ENCODE measurements around the gene RTEL1.

Gene RTEL1

GRCh38 chr20:63618291-63618980 lies 39.7 kb upstream of the RTEL1 start:
- WGBS (ENCODE audit: insufficient coverage, insufficient read length), result no CpG with 5 or more reads among the region's 11 CpGs
- Histone ChIP-seq H3K4me1 (ENCODE audit: control insufficient read depth, insufficient read depth, low read length) (peaks cover 2% of the 10 kb centered on the region; the same call in 1 of the 2 replicates), H3K36me3 (ENCODE audit: control insufficient read depth, insufficient read depth, low read length) (peaks cover 28% of the 10 kb centered on the region), H3K4me3 (ENCODE audit: low read length) (no peak overlapping the region), H3K9me3 (ENCODE audit: control insufficient read depth, insufficient read depth, low read length) (no peaks in the 10 kb centered on the region; the same call in 1 of the 2 replicates), H3K27me3 (ENCODE audit: control insufficient read depth, insufficient read depth, low read length) (no peaks in the 10 kb centered on the region), H3K27ac (ENCODE audit: low read length) (no peak overlapping the region)
- no peak for DNase-seq (ENCODE audit: low read depth, low spot score)

DNA sequence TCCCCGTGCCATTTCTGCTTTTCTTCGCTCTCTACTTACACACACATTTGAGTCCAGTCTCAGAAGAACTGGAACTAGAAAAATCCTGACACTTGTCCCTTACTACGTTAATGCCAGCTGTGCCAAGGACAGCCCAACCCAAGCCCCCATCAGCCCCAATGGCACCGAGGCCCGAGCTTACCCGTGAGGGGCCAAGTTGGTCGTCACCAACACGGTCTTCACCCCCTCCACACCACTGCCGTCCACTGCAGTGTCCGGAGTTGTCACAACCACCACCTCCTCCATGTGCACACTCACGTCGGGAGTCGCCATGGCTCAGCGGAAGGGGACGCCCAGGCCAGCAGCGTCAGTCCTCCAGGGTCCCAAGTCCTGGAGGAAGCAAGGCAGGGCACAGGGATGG lies 39.0 kb upstream of the RTEL1 start:
- no peak for DNase-seq (ENCODE audit: low read depth, low spot score)
- Histone ChIP-seq H3K27me3 (ENCODE audit: control insufficient read depth, insufficient read depth, low read length) (no peaks in the 10 kb centered on the region), H3K9me3 (ENCODE audit: control insufficient read depth, insufficient read depth, low read length) (no peaks in the 10 kb centered on the region; the same call in 1 of the 2 replicates), H3K36me3 (ENCODE audit: control insufficient read depth, insufficient read depth, low read length) (peaks cover 28% of the 10 kb centered on the region), H3K4me3 (ENCODE audit: low read length) (no peak overlapping the region), H3K27ac (ENCODE audit: low read length) (no peak overlapping the region), H3K4me1 (ENCODE audit: control insufficient read depth, insufficient read depth, low read length) (peaks cover 2% of the 10 kb centered on the region; the same call in 1 of the 2 replicates)
- WGBS (ENCODE audit: insufficient coverage, insufficient read length), result no CpG with 5 or more reads among the region's 16 CpGs

DNA sequence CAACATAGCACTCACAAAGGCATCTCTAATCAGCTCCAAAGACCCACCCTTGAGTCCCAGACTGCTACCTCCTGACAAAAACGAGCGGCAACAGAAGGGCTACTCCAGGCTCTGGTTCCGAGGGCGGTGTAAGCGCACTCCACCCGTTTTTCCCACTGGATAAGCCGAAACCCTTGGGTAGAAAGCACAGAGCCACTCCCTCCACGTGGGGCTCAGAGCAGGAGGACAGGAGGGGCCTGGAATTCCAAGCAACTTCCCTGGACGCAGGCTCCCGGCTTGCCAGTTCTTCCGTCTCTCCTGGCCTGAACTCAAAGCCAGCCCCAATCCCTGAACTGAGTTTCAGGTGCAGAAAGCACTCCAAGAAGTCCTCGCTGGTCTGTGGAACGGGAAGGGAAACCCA lies 38.6 kb upstream of the RTEL1 start:
- peaks cover 2% of the 10 kb centered on the region; the same call in 1 of the 2 replicates for H3K4me1 ChIP-seq (ENCODE audit: control insufficient read depth, insufficient read depth, low read length)

GRCh38 chr20:63620991-63621390 lies 37.1 kb upstream of the RTEL1 start:
- WGBS (ENCODE audit: insufficient coverage, insufficient read length), result no CpG with 5 or more reads among the region's 8 CpGs
- H3K4me3 ChIP-seq (ENCODE audit: low read length), result no peak overlapping the region

More for the DNA sequence above, 38.6 kb upstream of the RTEL1 start:
- Histone ChIP-seq H3K36me3 (ENCODE audit: control insufficient read depth, insufficient read depth, low read length) (peaks cover 28% of the 10 kb centered on the region), H3K27me3 (ENCODE audit: control insufficient read depth, insufficient read depth, low read length) (no peaks in the 10 kb centered on the region), H3K9me3 (ENCODE audit: control insufficient read depth, insufficient read depth, low read length) (no peaks in the 10 kb centered on the region; the same call in 1 of the 2 replicates), H3K27ac (ENCODE audit: low read length) (no peak overlapping the region), H3K4me3 (ENCODE audit: low read length) (no peak overlapping the region)
- DNase-seq (ENCODE audit: low read depth, low spot score), result no peak
- no CpG with 5 or more reads among the region's 13 CpGs for WGBS (ENCODE audit: insufficient coverage, insufficient read length)

DNA sequence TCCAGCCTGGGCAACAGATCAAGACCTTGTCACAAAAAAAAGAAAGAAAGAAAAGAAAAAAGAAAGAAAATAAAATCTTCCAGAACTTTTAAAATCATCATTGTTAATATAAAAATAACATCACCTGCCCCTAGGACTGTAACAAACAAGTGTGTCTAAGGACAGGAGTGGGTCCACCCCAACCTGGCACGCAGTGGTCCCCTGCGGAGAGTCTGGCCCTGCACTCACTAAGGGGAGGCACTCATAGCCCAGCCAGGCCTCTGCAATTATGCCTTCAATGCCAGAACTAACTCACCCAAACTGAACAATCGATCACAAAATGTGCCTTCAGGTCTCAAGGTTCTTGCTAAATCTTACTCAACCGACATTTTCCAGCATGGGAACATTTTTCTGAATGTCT lies 36.0 kb upstream of the RTEL1 start:
- no CpG with 5 or more reads among the region's 4 CpGs for WGBS (ENCODE audit: insufficient coverage, insufficient read length)
- H3K27ac ChIP-seq (ENCODE audit: low read length), result no peak overlapping the region
- DNase-seq (ENCODE audit: low read depth, low spot score), result no peak

More at GRCh38 chr20:63620991-63621390, 37.1 kb upstream of the RTEL1 start:
- no peak for DNase-seq (ENCODE audit: low read depth, low spot score)
- Histone ChIP-seq H3K27me3 (ENCODE audit: control insufficient read depth, insufficient read depth, low read length) (no peaks in the 10 kb centered on the region), H3K36me3 (ENCODE audit: control insufficient read depth, insufficient read depth, low read length) (peaks cover 23% of the 10 kb centered on the region), H3K4me1 (ENCODE audit: control insufficient read depth, insufficient read depth, low read length) (peaks cover 2% of the 10 kb centered on the region), H3K27ac (ENCODE audit: low read length) (no peak overlapping the region), H3K9me3 (ENCODE audit: control insufficient read depth, insufficient read depth, low read length) (no peaks in the 10 kb centered on the region)

GRCh38 chr20:63622732-63623131 lies 35.4 kb upstream of the RTEL1 start:
- Histone ChIP-seq H3K36me3 (ENCODE audit: control insufficient read depth, insufficient read depth, low read length) (peaks cover 11% of the 10 kb centered on the region), H3K27me3 (ENCODE audit: control insufficient read depth, insufficient read depth, low read length) (no peaks in the 10 kb centered on the region), H3K4me3 (ENCODE audit: low read length) (no peak overlapping the region), H3K9me3 (ENCODE audit: control insufficient read depth, insufficient read depth, low read length) (no peaks in the 10 kb centered on the region), H3K4me1 (ENCODE audit: control insufficient read depth, insufficient read depth, low read length) (peaks cover 3% of the 10 kb centered on the region), H3K27ac (ENCODE audit: low read length) (no peak overlapping the region)
- WGBS (ENCODE audit: insufficient coverage, insufficient read length), result 100% methylated on average over 1 of the region's 14 CpGs
- DNase-seq (ENCODE audit: low read depth, low spot score), result no peak

More for the DNA sequence above, 36.0 kb upstream of the RTEL1 start:
- H3K36me3 ChIP-seq (ENCODE audit: control insufficient read depth, insufficient read depth, low read length), result peaks cover 15% of the 10 kb centered on the region
- no peaks in the 10 kb centered on the region for H3K9me3 ChIP-seq (ENCODE audit: control insufficient read depth, insufficient read depth, low read length)
- no peak overlapping the region for H3K4me3 ChIP-seq (ENCODE audit: low read length)
- H3K4me1 ChIP-seq (ENCODE audit: control insufficient read depth, insufficient read depth, low read length), result peaks cover 3% of the 10 kb centered on the region
- no peaks in the 10 kb centered on the region for H3K27me3 ChIP-seq (ENCODE audit: control insufficient read depth, insufficient read depth, low read length)

DNA sequence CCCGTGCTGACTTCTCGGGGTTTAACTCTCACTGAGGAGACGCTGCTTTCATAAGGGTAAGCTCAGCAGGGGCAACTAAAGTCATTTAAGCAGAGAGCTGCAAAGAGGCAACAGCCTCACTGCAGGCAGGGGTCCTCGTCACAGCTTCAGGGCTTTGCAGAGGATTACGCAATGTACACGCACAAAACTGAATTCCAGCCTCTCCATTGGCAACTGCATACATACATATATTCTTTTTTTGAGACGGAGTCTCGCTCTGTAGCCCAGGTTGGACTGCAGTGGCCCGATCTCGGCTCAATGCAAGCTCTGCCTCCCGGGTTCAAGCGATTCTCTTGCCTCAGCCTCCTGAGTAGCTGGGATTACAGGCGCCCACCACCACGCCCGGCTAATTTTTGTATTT lies 33.6 kb upstream of the RTEL1 start:
- H3K4me3 ChIP-seq (ENCODE audit: low read length), result no peak overlapping the region
- H3K9me3 ChIP-seq (ENCODE audit: control insufficient read depth, insufficient read depth, low read length), result no peaks in the 10 kb centered on the region
- no peak for DNase-seq (ENCODE audit: low read depth, low spot score)
- H3K27ac ChIP-seq (ENCODE audit: low read length), result no peak overlapping the region
- H3K36me3 ChIP-seq (ENCODE audit: control insufficient read depth, insufficient read depth, low read length), result no peaks in the 10 kb centered on the region; the same call in 1 of the 2 replicates
- no peaks in the 10 kb centered on the region for H3K27me3 ChIP-seq (ENCODE audit: control insufficient read depth, insufficient read depth, low read length)
- H3K4me1 ChIP-seq (ENCODE audit: control insufficient read depth, insufficient read depth, low read length), result peaks cover 3% of the 10 kb centered on the region
- WGBS (ENCODE audit: insufficient coverage, insufficient read length), result no CpG with 5 or more reads among the region's 15 CpGs

DNA sequence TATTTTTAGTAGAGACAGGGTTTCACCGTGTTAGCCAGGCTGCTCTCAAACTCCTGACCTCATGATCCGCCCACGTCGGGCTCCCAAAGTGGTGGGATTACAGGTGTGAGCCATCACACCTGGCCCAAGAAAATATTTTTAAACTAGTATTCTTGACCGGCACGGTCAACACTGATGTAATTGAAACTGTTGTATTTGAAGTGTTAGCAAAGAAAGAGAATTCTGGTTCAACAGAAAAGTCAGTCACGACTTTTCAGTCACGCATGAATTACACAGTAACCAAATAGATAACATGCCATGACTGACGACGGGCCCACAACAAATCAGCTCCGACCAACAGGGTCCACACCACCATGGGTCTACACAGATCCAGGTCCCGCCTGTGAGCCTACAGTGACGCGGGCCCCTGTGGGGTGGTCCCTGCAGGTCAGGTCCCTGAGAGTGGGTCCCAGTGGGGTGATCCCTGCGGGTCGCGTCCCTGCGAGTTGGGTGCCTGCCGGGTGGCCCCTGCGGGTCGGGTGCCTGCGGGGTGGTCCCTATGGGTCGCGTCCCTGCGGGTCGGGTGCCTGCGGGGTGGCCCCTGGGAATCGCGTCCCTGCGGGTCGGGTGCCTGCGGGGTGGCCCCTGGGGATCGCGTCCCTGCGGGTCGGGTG lies 32.2 kb upstream of the RTEL1 start:
- Histone ChIP-seq H3K27me3 (ENCODE audit: control insufficient read depth, insufficient read depth, low read length) (no peaks in the 10 kb centered on the region), H3K4me3 (ENCODE audit: low read length) (peak overlapping the region; percentile 81), H3K36me3 (ENCODE audit: control insufficient read depth, insufficient read depth, low read length) (no peaks in the 10 kb centered on the region), H3K27ac (ENCODE audit: low read length) (no peak overlapping the region), H3K4me1 (ENCODE audit: control insufficient read depth, insufficient read depth, low read length) (peaks cover 3% of the 10 kb centered on the region), H3K9me3 (ENCODE audit: control insufficient read depth, insufficient read depth, low read length) (no peaks in the 10 kb centered on the region)
- no CpG with 5 or more reads among the region's 36 CpGs for WGBS (ENCODE audit: insufficient coverage, insufficient read length)
- no peak for DNase-seq (ENCODE audit: low read depth, low spot score)

DNA sequence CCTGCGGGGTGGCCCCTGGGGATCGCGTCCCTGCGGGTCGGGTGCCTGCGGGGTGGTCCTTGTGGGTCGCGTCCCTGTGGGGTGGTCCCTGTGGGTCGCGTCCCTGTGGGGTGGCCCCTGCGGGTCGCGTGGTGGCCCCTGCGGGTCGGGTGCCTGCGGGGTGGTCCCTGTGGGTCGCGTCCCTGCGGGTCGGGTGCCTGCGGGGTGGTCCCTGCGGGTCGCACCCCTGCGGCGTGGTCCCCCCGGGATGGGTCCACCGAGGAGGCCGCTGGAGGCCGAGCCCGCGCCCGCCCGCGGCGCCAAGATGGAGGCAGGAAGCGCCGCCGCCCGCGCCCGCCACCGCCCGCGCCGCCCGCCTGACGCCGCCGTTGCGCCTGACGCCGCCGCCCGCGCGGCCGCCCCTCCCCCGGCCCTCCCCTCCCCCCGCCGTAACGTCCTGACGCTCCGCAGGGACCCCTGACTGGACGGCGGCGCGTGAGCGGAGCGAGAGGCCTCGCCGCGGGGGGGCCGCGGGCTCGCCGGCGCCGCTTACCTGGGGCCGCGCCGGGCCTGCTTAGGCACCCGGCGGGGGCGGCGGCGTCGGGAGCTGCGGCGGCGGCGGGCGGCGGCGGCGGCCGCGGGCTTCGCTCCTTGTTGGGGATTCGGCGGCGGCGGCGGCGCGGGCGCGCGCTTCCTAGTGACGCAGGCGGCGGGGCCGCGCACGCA lies 31.5 kb upstream of the RTEL1 start, which contains the start of gene GMEB2:
Gene GMEB2, minus strand, starts transcription at position 678 of the 705 bp plus-strand sequence. CDS start 7,704 bp downstream, outside the sequence.
- Histone ChIP-seq H3K27me3 (ENCODE audit: control insufficient read depth, insufficient read depth, low read length) (no peaks in the 10 kb centered on the region), H3K9me3 (ENCODE audit: control insufficient read depth, insufficient read depth, low read length) (no peaks in the 10 kb centered on the region), H3K4me1 (ENCODE audit: control insufficient read depth, insufficient read depth, low read length) (peaks cover 3% of the 10 kb centered on the region), H3K4me3 (ENCODE audit: low read length) (peak within 1 kb of the TSS; percentile 81), H3K27ac (ENCODE audit: low read length) (no peak within 1 kb of the TSS), H3K36me3 (ENCODE audit: control insufficient read depth, insufficient read depth, low read length) (no peaks in the 10 kb centered on the region)
- WGBS (ENCODE audit: insufficient coverage, insufficient read length), result no CpG with 5 or more reads among the region's 114 CpGs
- DNase-seq (ENCODE audit: low read depth, low spot score), result no peak

DNA sequence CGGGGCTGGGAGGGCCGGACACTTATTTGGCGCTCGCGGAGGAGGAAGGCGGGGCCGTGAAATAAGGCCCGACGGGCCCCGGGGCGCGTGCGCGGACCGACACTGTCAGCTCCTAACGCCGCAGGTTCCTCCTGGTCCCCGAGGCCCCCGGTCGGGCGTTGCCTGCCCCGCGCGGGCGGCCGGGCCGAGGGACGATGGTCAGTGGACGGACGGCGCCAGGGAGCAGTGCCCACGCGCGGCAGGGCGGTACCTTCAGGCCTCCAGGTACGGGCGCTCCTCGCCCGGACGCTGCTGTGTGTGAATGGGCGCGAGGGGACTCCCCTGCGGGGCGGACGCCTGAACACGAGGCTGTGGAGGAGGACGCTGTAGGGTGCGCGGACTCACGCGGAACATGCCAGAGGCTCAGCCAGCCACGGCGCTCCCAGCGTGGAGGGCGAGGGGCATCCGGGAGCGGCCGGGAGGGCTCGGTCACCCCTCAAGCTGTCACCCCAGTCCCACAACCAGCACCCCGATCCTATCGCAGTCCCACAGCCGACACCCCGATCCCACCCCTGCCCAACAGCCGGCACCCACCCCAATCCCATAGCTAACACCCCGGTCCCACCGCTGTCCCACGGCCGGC lies 30.9 kb upstream of the RTEL1 start:
- Histone ChIP-seq H3K4me3 (ENCODE audit: low read length) (peak overlapping the region; percentile 81), H3K27ac (ENCODE audit: low read length) (no peak overlapping the region), H3K9me3 (ENCODE audit: control insufficient read depth, insufficient read depth, low read length) (no peaks in the 10 kb centered on the region), H3K4me1 (ENCODE audit: control insufficient read depth, insufficient read depth, low read length) (peaks cover 3% of the 10 kb centered on the region), H3K27me3 (ENCODE audit: control insufficient read depth, insufficient read depth, low read length) (no peaks in the 10 kb centered on the region), H3K36me3 (ENCODE audit: control insufficient read depth, insufficient read depth, low read length) (no peaks in the 10 kb centered on the region)
- WGBS (ENCODE audit: insufficient coverage, insufficient read length), result no CpG with 5 or more reads among the region's 68 CpGs
- peak; percentile 47 for DNase-seq (ENCODE audit: low read depth, low spot score)

All from iPS DF 6.9 (cell line).